Glomerular visceral epithelial cell (primary cell): ENCODE results near the gene SPATA2L.

Source experiments
- DNase-seq: peaks from one replicate; pipeline ENCODE4 v3.0.0-alpha.2; 2016; ENCODE audit errors: extremely low spot score

The SPATA2L gene

DNA sequence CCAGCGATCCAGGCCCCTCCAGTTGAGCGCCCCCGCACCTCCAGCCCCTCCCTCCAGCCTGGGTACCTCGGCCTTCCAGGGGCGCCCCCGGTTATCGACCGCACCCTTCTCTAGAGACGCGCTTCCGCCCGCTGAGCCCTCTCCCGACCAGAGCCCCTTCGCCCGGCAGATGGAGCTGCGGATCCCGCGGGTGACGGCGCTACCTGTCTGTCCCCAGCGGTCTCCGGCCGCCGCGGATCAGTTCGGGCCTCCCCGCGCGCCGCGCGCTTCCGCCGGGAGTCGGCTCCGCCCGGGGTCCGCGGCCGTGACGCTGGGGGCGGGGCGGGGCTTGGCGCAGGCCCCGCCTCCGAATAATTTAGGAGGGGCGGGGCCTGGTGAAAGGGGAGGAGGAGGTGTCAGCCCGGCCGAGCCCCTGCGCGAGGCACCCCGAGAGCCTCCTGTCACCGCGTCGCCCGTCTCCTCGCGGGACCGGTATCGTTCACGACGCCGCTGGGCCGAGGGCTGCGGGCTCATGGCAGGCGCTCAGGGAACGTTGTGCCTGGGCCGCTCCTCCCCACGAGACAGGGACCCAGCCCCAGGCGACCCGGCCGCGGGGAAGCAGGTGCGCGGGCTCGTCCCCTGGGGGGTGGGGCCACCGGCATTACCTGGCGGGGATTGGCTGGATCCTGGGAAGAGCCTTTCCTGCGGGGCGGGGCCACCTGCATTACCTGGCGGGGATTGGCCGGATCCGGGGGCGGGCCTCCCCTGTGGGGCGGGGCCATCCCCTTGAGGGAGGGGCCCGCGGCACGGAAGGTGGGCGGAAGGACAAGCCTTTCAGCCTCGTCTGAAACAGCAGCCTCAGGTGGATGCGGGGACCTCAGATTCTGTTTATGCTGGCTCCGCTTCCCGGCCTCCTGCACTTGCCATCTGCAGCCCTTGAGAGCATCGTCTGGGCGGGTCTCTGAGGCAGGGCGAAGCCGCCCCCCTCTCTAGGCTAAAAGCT is at the start of gene SPATA2L:
TSS of gene SPATA2L (minus strand) at position 281 of the 982 bp plus-strand sequence. CDS start 473 bp downstream, outside the sequence.
- peak; percentile 94 for DNase-seq

DNA sequence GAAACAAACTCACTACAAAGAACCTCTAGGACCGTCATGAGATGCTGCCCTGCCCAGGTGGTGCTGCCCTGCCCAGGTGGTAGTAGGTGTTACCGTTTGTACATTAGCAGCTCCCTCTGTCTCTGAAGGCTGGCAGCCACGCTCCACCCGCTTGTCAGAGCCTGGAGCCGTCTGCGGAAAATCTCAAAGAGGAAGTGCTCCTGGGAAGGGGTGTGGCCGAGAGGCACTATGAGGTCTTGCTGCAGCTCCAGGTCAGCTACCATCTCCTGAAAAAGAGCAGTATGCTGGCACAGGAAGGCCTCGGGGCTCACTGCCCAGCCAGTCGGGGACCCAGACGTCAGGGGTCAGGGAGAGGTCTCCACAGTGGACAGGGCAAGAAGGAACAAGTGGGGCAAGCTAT is 48.1 kb upstream of the SPATA2L start:
- no peak for DNase-seq

DNA sequence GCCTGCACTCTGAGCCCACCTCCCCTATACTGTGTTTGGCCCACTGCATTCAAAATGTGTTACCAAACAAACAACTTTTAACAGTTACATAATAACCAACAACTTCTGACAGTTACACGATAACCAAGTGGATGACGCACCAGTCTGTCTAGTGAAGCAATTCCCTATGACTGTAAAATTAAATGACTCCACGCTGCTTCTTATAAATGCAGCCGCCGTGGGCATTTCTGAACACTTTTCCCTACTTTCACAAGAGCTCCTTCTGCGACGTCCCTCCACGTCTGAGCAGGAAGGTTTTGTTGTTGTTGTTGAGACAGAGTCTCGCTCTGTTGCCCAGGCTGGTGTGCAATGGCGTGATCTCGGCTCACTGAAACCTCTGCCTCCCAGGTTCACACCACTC is 47.4 kb upstream of the SPATA2L start:
- no peak for DNase-seq

DNA sequence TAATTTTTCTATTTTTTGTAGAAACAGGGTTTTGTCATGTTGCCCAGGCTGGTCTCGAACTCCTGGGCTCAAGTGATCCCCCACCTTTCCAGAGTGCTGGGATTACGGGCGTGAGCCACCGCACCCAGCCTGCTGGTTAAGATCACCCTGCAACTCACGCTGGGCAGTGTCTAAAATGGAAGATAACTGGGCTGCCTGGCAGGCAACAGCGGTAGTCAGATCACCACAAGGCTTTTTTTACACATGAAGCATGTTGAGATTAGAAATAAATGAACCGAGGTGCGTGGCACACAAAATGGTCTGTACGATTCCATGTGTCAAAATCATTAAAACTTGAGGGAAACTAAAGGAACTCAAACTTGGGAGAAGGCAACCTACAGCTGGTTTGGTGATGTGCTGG is 46.6 kb upstream of the SPATA2L start:
- DNase-seq, result no peak

DNA sequence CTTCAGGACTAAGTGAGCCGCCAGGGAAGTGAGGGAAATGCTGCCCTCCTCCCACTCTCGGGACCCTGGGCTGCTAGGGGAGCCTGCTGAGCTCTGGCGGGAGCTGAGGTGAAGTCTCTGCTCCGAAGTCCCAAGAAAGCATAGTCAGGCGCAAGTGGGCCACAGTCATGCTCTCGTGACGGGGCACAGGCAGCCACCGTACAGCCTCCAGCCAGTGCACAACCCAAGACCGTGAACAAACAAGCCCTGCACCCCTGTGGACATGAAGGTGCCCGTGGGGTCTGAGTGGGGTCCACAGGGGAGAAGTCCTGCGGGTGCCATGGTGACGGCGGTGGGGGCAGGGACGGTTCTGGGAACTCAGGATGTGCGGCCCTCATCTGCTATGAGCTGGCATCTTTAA is 44.5 kb upstream of the SPATA2L start:
- DNase-seq, result no peak

- DNase-seq, result no peak
Measured at GRCh38 chr16:89744813-89745212, 43.3 kb upstream of the SPATA2L start.

DNA sequence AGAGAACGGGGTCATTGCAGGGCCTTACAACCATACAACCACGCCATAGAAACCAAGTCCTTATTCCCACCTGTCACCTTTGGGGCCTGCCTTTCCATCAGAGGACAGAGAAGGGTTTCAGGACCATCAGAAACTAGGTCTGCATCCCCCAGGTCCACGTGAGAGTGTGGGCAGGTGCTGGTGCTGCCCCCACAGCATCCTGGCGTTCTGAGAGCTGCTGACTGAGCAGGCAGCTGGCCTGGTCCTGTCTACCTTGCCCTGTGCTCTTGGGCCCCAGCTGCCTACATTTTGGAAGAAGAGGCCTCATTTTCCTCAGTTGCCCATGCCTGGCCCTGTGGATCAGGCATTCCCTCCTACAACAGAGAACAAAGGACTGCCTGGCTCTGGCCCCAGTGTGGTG is 41.4 kb upstream of the SPATA2L start:
- no peak for DNase-seq

GRCh38 chr16:89741342-89742014 is 40.0 kb upstream of the SPATA2L start:
- no peak for DNase-seq

GRCh38 chr16:89739383-89739782 is 37.9 kb upstream of the SPATA2L start:
- DNase-seq, result no peak

DNA sequence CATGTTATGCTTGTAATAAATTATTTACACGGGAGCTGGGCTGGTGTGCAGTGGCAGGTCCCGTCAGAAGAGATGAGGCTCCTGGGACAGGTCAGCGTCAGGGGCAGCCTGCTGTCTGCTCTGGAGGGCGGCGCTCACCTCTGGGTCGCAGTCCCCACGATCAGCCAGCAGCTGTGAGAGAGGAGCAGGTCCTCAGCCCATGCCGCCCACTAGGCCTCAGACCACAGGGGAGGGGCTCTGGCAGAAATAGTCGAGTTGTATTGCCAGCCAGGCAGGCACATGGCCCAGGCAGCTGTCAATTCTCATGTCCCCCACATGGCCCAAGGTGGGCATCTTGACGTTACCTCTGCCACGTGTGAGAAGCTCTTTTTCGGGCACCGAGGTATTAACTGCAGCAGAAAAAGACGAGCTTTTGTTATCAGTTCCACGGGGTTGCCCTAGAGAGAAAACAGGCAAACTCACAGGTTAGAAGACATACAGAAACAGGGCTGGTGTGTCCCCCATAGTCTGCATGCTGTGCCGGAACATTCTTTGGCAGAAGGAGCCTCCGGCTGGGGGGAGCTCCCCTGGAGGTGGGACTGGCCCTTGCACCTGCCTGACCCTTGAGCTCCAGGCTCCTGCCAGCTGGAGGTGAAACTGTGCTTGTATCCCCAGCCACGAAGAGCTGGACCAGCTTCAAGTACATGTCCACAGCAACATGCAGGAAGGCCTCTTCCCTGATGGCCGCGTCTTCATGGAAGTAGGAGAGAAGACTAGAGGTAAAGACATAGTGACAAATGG is 37.2 kb upstream of the SPATA2L start:
- no peak for DNase-seq

- DNase-seq, result no peak
Measured at GRCh38 chr16:89738072-89738377, 36.5 kb upstream of the SPATA2L start.

DNA sequence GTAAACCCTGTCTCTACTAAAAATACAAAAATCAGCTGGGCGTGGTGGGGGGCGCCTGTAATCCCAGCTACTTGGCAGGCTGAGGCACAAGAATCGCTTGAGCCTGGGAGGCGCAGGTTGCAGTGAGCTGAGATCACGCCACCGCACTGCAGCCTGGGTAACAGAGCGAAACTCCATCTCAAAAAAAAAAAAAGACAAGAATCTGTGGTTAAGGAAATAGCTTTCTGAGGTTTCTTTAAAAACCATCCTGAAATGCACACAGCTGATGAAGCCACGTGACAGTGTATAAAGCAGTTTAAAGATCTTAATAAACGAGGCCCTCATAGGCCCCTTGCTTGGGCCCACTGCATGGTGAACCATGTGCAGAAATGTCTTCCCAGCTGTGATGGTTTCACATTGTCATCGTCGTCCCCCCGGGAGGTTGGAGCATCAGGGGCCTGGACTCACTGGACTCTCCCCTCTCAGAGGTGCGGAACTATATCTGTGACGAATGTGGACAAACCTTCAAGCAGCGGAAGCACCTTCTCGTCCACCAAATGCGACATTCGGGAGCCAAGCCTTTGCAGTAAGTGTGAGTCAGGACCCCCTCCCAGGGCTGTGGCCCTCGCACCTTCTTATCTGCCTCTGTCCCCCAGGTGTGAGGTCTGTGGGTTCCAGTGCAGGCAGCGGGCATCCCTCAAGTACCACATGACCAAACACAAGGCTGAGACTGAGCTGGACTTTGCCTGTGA is 36.0 kb upstream of the SPATA2L start:
- no peak for DNase-seq

DNA sequence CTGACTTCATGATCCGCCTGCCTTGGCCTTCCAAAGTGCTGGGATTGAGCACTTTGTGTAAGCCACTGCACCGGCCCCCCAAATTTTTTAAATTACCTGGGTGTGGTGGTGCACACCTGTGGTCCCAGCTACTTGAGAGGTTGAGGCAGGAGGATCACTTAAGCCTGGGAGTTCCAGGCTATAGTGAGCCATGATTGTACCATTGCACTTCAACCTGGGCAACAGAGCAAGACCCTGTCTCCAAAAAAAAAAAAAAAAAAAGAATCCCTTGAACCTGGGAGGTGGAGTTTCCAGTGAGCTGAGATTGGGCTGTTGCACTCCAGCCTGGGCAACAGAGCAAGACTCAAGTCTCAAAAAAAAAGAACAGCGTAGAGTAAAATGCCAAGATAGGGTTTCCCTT is 35.0 kb upstream of the SPATA2L start:
- no peak for DNase-seq

- no peak for DNase-seq
Measured at GRCh38 chr16:89733792-89734191, 32.3 kb upstream of the SPATA2L start.

DNA sequence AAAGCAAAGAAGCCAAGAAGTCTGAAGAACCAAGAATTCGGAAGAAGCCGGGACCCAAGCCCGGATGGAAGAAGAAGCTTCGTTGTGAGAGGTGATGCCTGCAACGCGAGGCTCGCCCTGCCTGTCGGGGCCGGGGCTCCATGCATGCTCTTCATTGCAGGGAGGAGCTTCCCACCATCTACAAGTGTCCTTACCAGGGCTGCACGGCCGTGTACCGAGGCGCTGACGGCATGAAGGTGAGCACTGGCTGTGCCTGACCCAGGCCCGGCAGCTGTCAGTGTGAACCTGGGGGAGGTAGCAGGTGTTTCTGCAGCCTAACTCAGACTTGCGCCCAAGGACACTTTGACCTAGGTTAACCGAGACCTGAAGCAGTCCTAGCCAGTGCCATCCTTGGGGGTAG is 31.8 kb upstream of the SPATA2L start:
- DNase-seq, result no peak

DNA sequence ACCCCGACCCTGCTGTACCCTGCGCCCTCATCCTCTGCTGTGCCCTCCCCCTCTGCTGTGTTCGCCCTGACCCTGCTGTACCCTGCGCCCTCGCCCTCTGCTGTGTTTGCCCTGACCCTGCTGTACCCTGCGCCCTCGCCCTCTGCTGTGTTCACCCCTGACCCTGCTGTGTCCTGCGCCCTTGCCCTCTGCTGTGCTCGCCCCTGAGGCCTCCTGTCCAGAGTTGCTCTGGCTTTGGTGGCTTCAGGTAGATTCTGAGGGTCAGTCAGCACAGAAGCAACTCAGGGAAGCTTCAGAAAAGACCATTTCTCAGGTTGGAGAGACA is 31.4 kb upstream of the SPATA2L start:
- no peak for DNase-seq

- DNase-seq, result no peak
Measured at GRCh38 chr16:89732142-89732917, 30.8 kb upstream of the SPATA2L start.

- no peak for DNase-seq
Measured at GRCh38 chr16:89730610-89731234, 29.2 kb upstream of the SPATA2L start.

DNA sequence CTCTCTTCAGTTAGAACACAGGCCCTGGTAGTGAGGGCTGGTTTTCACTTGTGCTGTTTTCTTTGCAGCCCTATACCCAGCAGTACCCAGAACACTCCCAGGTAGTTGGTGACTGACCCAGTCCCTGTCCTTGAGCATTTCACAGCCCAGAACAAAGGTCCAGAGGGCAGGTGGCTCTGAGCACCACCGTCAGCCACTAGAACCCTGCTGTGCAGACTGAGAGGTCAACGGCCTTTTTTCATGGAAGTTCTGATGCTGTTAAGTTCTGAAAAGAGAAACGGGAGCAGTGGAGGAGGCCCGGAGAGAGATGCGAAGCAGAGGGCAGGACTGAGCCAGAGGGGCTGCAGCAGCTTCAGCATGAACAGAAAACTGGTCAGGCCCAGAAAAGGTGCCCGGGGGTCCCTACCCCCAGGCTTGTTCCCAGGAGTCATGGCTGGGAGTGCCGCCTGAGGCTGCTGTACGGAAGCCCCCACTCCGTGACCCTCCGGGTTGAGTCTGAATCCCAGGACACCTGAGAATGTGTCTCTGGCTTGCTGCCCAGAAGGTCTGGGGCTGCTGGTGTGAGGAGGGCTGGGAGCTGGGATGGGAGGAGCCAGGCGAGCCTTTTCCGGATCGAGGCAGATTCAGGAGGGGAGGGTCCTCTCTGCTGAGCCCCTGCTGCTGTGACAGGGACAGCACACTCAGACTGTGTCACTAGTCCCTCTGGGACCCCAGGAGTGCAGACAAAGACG is 28.5 kb upstream of the SPATA2L start:
- no peak for DNase-seq

GRCh38 chr16:89729293-89729692 is 27.8 kb upstream of the SPATA2L start:
- DNase-seq, result no peak
